NB4 (cell line): ENCODE measurements around the gene ADARB2.
"Not testable (repeated sequence)": the region's sequence is repeated elsewhere in the genome, so short reads cannot be mapped to it uniquely, and the experiment has no call there.

Experiments
- DNase-seq: peaks from one replicate; pipeline ENCODE4 v3.0.0; 2010; ENCODE audit warnings: low read depth
- H3K4me3 ChIP-seq: one replicate; pipeline ENCODE4 v1.5.1; 2011; ENCODE audit warnings: mild to moderate bottlenecking, low read depth, low read length, moderate library complexity
- CTCF ChIP-seq: IDR thresholded peaks from one replicate; pipeline ENCODE4 v1.5.1; 2012; ENCODE audit warnings: low read depth, low read length
- MAX ChIP-seq: IDR thresholded peaks from 2 replicates; pipeline ENCODE4 v1.6.1; 2011; ENCODE audit warnings: low read depth, low read length
- MYC ChIP-seq: IDR thresholded peaks from 2 replicates; pipeline ENCODE4 v1.6.1; 2011; ENCODE audit warnings: low read depth, low read length
- POLR2A ChIP-seq: IDR thresholded peaks from 2 replicates; pipeline ENCODE4 v1.6.1; 2011; ENCODE audit warnings: mild to moderate bottlenecking; ENCODE audit not compliant: insufficient read length; ENCODE audit errors: extremely low read depth

The ADARB2 gene

GRCh38 chr10:1402016-1402770 lies 335.1 kb downstream of the ADARB2 start:
- TF ChIP-seq MYC = no peak
- no peak for TF ChIP-seq CTCF
- TF ChIP-seq POLR2A = no peak
- TF ChIP-seq MAX = no peak
- no peak for DNase-seq
- no peak overlapping the region for H3K4me3 ChIP-seq

GRCh38 chr10:1401071-1401965 lies 336.0 kb downstream of the ADARB2 start:
- DNase-seq = no peak
- H3K4me3 ChIP-seq = no peak overlapping the region
- no peak for TF ChIP-seq MYC

- H3K4me3 ChIP-seq = no peak overlapping the region
- no peak for DNase-seq
- TF ChIP-seq MAX = no peak
- no peak for TF ChIP-seq CTCF
Measured at GRCh38 chr10:1400101-1401070, 336.9 kb downstream of the ADARB2 start.

- DNase-seq = no peak
- TF ChIP-seq CTCF = no peak
- no peak for TF ChIP-seq MAX
- TF ChIP-seq POLR2A = no peak
- TF ChIP-seq MYC = no peak
- H3K4me3 ChIP-seq = no peak overlapping the region
Measured at GRCh38 chr10:1399431-1400100, 337.8 kb downstream of the ADARB2 start.

- DNase-seq = no peak
- H3K4me3 ChIP-seq = no peak overlapping the region
- TF ChIP-seq MAX = no peak
- TF ChIP-seq POLR2A = no peak
- TF ChIP-seq MYC = no peak
- TF ChIP-seq CTCF = no peak
Measured at GRCh38 chr10:1398626-1399410, 338.5 kb downstream of the ADARB2 start.

GRCh38 chr10:1398116-1398515 lies 339.2 kb downstream of the ADARB2 start:
- not testable (repeated sequence) for DNase-seq, H3K4me3 ChIP-seq
